HepG2 (cell line): ENCODE data around the gene PRIMA1. TPM values are rescaled to one million over a fixed set of nuclear protein-coding genes. Genes with fewer than 3 reads are reported as not detected.
A peak's percentile ranks its signal among the peaks of the same experiment; 100 is the strongest.

ENCODE experiments used
- AFF4 ChIP-seq: sonication (generic); formaldehyde crosslinking; IDR thresholded peaks from 2 replicates; pipeline ENCODE4 v1.4.0; 2020; ENCODE audit warnings: missing genetic modification reagents
- EEA1 ChIP-seq: sonication (generic); formaldehyde crosslinking; IDR thresholded peaks from 2 replicates; pipeline ENCODE4 v1.5.1; 2020; ENCODE audit warnings: mild to moderate bottlenecking, missing genetic modification reagents, borderline replicate concordance
- KDM3A ChIP-seq: IDR thresholded peaks from 2 replicates; pipeline ENCODE4 v1.6.1; 2018; ENCODE audit warnings: low read depth, missing compliant biosample characterization
- KLF12 ChIP-seq: sonication (generic); formaldehyde crosslinking; IDR thresholded peaks from 2 replicates; pipeline ENCODE4 v1.4.0; 2020; ENCODE audit warnings: missing genetic modification reagents, borderline replicate concordance
- MTA1 ChIP-seq: sonication (generic); formaldehyde crosslinking; IDR thresholded peaks from 2 replicates; pipeline ENCODE4 v1.4.0; 2020; ENCODE audit warnings: missing genetic modification reagents, mild to moderate bottlenecking, borderline replicate concordance
- TCF7 ChIP-seq: sonication (generic); IDR thresholded peaks from 2 replicates; pipeline ENCODE4 v1.6.1; 2016; ENCODE audit warnings: antibody characterized with exemption, low read depth
- TFDP2 ChIP-seq: sonication (generic); formaldehyde crosslinking; IDR thresholded peaks from 2 replicates; pipeline ENCODE4 v1.4.0; 2020; ENCODE audit warnings: missing genetic modification reagents
- TRIM24 ChIP-seq: sonication (generic); formaldehyde crosslinking; IDR thresholded peaks from 2 replicates; pipeline ENCODE4 v1.8.0; 2022; ENCODE audit warnings: mild to moderate bottlenecking, missing genetic modification reagents
- YEATS4 ChIP-seq: sonication (generic); formaldehyde crosslinking; IDR thresholded peaks from 2 replicates; pipeline ENCODE4 v1.4.0; 2020; ENCODE audit warnings: missing genetic modification reagents, borderline replicate concordance
- ZBTB44 ChIP-seq: sonication (generic); formaldehyde crosslinking; IDR thresholded peaks from 2 replicates; pipeline ENCODE4 v1.4.0; 2020; ENCODE audit warnings: missing genetic modification reagents
- ZNF512B ChIP-seq: sonication (generic); formaldehyde crosslinking; IDR thresholded peaks from 2 replicates; pipeline ENCODE4 v1.5.1; 2020; ENCODE audit warnings: missing genetic modification reagents, mild to moderate bottlenecking, borderline replicate concordance
- ZNF687 ChIP-seq: sonication (generic); formaldehyde crosslinking; IDR thresholded peaks from 2 replicates; pipeline ENCODE4 v1.5.1; 2020; ENCODE audit warnings: mild to moderate bottlenecking, missing genetic modification reagents, moderate library complexity
- ZNF761 ChIP-seq: sonication (generic); formaldehyde crosslinking; conservative IDR thresholded peaks from 2 replicates; pipeline ENCODE4 v1.4.0; 2020; ENCODE audit warnings: mild to moderate bottlenecking, missing genetic modification reagents
- ZNF816 ChIP-seq: sonication (generic); formaldehyde crosslinking; IDR thresholded peaks from 2 replicates; pipeline ENCODE4 v1.8.0; 2022; ENCODE audit warnings: missing genetic modification reagents, mild to moderate bottlenecking, borderline replicate concordance
- polyA plus RNA-seq, 8 experiments: library from polyadenylated mRNA; depleted of rRNA in 3 of 8; stranded (reverse) in 7 of 8; unstranded in 1 of 8; fragments of >200 nt; fragmentation: Illumina TruSeq in 4 of 8; extraction: Trizol in 4 of 8; gene quantifications; 2 replicates each; pipeline versions ENCODE4 v1.2.1 to v1.2.3, GENCODE V29; 2011 to 2016; ENCODE audit warnings: low read depth in 4 of 8, missing spikeins in 1 of 8, mixed read lengths in 1 of 8; ENCODE audit not compliant: insufficient read depth in 1 of 8
- total RNA-seq, 5 experiments: library from RNA; depleted of rRNA; stranded (reverse); fragments of >200 nt; fragmentation: Illumina TruSeq; extraction: Trizol; gene quantifications; 2 replicates each; pipeline ENCODE4 v1.2.3, GENCODE V29; 2016; ENCODE audit warnings: low read depth in 1 of 5

The PRIMA1 gene
- total and polyA plus RNA-seq, 2 of the 13 experiments (the other 11 are each of a cell fraction or from before 2014, with no cell fraction given) = 2.4 to 3.2 TPM

GRCh38 chr14:93778453-93778852 lies 9.8 kb downstream of the PRIMA1 start (continued):
- TF ChIP-seq ZNF512B (CRISPR knock-in tag) (no peak; the same call in 1 of the 2 replicates), KDM3A (CRISPR knock-in tag) (no peak), KLF12 (CRISPR knock-in tag) (no peak), ZBTB44 (no peak), ZNF816 (CRISPR knock-in tag) (no peak), ZNF687 (no peak), ZNF761 (no peak), TCF7 (peak; percentile 52), YEATS4 (CRISPR knock-in tag) (no peak), MTA1 (CRISPR knock-in tag) (no peak), TRIM24 (CRISPR knock-in tag) (no peak), AFF4 (no peak), EEA1 (CRISPR knock-in tag) (no peak), TFDP2 (CRISPR knock-in tag) (0 out of 2 replicates have a peak, but pooled peaks have one; percentile 30)
